Upper lobe of left lung (tissue), 4 donors: ENCODE data around the gene TMEM184A.

Experiments used
- EP300 ChIP-seq, 4 donors: sonication (generic); formaldehyde crosslinking; IDR thresholded peaks; one replicate each; pipeline ENCODE4 v1.5.1; 2017; ENCODE audit warnings: antibody characterized with exemption in 4 of 4, control low read depth in 2 of 4
- POLR2A ChIP-seq, 4 donors: fragments of 450-650 bp; IDR thresholded peaks; one replicate each; pipeline ENCODE4 v1.5.1; 2016 to 2017; ENCODE audit warnings: antibody characterized with exemption in 4 of 4, mild to moderate bottlenecking in 2 of 4
- POLR2AphosphoS5 ChIP-seq, 2 donors: sonication (generic); formaldehyde crosslinking; IDR thresholded peaks; one replicate each; pipeline ENCODE4 v1.5.1; 2017; ENCODE audit warnings: antibody characterized with exemption in 2 of 2
- TF ChIP-seq, protein P1 (sequence below), 6 experiments: fragments of 450-650 bp in 4 of 6; fragments of 200-600 bp in 2 of 6; sonication (generic) in 2 of 6; IDR thresholded peaks; one replicate each; pipeline ENCODE4 v1.5.1; 2016 to 2019; ENCODE audit warnings: antibody characterized with exemption in 6 of 6

DNA sequence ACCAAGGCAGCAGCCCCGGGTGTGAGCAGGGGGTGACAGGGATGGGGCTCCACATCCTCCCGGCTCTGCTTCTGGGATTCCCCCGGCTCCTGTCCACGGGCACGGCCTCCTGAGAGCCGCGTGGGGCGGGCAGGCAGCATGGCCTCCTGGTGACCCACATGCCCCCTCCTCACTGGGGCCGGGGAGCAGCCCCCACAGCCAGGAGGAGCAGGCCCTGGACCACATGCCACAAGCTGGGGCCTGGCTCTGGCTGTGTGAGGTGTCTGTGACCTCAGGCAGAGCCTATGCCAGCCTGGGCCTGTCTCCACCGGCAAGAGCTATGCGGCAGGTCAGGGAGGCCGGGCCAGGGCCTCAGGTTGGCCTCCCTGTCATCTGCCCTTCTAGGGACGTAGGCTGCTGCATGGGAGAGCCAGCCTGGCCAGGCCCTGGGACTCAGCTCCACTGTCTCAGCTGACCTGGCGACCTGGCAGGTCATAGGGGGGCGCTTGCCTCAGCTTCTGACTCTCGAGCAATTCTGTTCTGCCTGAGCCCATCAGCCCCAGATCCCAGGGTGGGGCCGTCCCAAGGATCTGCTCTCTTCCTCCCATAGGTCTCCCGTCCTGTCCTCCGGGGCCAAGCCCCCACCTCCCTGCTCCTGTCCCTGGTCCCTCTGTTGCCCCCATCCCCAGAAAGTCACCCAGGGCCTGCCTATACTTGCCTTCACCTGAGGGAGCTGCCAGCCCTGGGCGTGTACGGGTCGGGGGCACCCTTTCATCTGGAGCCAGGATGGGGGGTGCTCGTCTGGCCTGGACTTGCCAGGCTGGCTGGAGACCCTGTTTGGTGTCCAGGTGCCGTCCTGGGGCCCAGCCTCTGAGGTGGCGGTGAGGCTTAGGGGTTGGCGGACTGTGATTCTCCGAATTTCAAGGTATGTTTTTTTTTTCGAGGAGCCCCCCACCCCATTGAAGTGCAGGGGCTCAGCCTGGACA, 3.9 kb upstream of the TMEM184A start:
- TF ChIP-seq EP300 (IDR thresholded peaks at IDR 0.05) (no peak), POLR2AphosphoS5 (IDR thresholded peaks at IDR 0.05) (no peak), POLR2A (IDR thresholded peaks at IDR 0.05) (no peak)
- TF ChIP-seq, protein P1, sequence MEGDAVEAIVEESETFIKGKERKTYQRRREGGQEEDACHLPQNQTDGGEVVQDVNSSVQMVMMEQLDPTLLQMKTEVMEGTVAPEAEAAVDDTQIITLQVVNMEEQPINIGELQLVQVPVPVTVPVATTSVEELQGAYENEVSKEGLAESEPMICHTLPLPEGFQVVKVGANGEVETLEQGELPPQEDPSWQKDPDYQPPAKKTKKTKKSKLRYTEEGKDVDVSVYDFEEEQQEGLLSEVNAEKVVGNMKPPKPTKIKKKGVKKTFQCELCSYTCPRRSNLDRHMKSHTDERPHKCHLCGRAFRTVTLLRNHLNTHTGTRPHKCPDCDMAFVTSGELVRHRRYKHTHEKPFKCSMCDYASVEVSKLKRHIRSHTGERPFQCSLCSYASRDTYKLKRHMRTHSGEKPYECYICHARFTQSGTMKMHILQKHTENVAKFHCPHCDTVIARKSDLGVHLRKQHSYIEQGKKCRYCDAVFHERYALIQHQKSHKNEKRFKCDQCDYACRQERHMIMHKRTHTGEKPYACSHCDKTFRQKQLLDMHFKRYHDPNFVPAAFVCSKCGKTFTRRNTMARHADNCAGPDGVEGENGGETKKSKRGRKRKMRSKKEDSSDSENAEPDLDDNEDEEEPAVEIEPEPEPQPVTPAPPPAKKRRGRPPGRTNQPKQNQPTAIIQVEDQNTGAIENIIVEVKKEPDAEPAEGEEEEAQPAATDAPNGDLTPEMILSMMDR (IDR thresholded peaks at IDR 0.05), result no peak
